HT1080 (cell line): ENCODE results near the gene NFKBIE. TPM values are rescaled to one million over a fixed set of nuclear protein-coding genes. Genes with fewer than 3 reads are reported as not detected.
A peak's percentile ranks its signal among the peaks of the same experiment; 100 is the strongest.

Source experiments
- DNase-seq: peaks from one replicate; pipeline ENCODE4 v3.0.0-alpha.2; 2015; ENCODE audit warnings: low read depth
- total RNA-seq: library from RNA; depleted of rRNA; stranded (reverse); fragments of >200 nt; shearing (Covaris generic); gene quantifications from 2 replicates; pipeline ENCODE4 v1.2.3, GENCODE V29; 2014

Gene NFKBIE
- total RNA-seq, 1 experiment from 2014 or later: 11.4 TPM

GRCh38 chr6:44228031-44228430, 37.3 kb downstream of the NFKBIE start:
- no peak for DNase-seq

GRCh38 chr6:44227148-44227793, 38.1 kb downstream of the NFKBIE start:
- no peak for DNase-seq

- no peak for DNase-seq
These were observed 38.8 kb downstream of the NFKBIE start for GRCh38 chr6:44226368-44227147.

- no peak for DNase-seq
These were observed 39.6 kb downstream of the NFKBIE start for GRCh38 chr6:44225579-44226325.

- no peak for DNase-seq
These were observed 40.4 kb downstream of the NFKBIE start for GRCh38 chr6:44224965-44225305.

DNA sequence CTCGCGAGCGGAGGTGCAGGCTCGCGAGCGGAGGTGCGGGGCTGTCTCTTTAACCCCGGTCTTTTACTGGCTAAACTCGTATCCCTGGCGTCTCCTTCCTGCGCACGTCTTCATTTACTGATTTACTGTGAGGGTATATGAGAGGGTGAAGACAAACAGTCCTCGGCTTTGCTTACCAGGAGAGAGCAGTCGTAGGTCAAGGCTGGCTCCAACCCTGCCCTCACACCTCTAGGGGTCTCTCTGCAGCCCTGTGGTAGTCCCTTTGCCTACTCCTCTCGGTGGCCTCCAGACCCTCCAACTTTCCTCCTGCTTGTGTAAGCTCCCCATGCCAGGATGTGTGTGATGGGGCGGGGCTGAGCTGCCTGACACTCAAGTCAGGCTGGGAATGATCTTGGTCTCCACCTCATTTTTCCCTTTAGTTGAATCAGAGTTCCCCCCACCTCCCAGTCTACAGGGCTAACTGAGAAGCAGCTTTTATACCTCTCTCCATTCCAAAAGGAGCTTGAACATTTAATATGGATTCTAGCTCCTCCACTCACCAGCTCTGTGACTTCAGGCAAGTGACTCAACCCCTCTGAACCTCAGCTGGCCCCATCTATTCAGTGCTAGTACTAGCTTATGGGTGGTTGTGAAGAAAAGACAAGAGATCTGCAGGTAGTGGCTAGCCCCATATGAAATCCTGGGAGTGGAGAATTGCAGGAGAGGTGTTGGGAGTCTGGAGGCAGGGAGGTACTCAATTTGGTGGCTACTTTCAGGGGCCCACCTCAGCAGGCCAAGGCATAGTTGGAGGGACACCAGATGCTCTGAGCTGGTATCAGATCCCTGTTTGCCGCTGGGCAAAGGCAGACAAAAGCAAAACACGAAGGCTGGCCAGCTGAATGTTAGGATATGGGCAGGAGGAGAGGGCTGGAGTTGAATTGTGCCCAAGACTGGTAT, 41.1 kb downstream of the NFKBIE start:
- peak; percentile 63 for DNase-seq

DNA sequence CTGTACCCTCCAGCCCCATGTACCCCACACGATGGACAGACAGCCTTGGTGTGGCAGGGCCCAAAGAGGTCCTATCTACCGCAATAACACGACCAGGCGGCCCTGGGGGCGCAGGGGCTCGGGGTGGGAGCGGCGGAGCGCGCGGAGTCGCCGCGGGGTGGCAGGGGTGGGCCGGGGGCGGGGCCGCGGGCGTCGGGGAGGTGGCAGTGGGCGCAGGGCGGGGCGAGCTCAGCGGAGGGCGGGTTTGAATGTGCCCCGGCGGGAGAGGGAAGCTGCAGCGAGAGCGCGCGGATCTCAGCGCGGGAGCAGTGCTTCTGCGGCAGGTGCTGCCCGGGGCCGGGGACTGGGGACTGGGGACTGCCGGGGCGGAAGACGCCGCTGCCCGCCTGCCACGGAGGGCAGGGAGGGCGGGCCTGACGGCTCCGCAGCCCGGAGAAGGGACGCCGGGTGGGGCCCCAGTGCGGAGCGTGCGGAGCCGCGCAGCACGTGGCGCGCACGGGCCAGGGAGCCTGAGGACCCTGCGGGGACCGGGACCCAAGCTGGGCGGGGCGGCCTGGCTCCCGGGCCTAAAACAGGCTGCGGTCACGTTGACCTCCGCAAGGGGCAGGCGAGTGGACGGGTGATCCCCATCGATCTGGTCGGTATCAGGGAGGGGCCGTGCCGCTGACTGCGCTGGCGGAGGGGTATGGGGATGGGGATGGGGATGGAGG, 41.9 kb downstream of the NFKBIE start, which contains the start of gene SLC29A1:
SLC29A1 (plus strand) TSS at position 277 of the 710 bp plus-strand sequence. CDS start 3,719 bp downstream, outside the sequence.
- peak; percentile 54 for DNase-seq

GRCh38 chr6:44222486-44223318, 42.6 kb downstream of the NFKBIE start:
- peak; percentile 27 for DNase-seq

DNA sequence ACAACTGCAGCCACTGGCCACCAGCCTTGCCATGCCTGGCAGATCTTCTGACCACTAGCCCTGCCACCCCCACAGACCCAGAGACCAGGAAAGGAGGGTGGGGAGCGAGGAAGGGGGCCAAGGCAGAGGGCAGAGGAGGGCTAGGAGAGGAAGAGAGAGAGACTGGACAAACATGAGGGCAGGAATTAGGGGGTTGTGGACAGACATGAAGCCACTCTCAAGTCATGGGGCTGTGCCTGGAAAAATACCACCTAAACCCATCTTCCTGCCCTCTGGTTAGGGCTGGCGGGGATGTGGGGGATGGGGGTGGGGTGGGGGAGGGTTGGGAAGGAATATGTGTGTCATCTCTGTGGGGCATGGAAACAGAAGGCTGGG, 43.4 kb downstream of the NFKBIE start:
- DNase-seq: no peak

DNA sequence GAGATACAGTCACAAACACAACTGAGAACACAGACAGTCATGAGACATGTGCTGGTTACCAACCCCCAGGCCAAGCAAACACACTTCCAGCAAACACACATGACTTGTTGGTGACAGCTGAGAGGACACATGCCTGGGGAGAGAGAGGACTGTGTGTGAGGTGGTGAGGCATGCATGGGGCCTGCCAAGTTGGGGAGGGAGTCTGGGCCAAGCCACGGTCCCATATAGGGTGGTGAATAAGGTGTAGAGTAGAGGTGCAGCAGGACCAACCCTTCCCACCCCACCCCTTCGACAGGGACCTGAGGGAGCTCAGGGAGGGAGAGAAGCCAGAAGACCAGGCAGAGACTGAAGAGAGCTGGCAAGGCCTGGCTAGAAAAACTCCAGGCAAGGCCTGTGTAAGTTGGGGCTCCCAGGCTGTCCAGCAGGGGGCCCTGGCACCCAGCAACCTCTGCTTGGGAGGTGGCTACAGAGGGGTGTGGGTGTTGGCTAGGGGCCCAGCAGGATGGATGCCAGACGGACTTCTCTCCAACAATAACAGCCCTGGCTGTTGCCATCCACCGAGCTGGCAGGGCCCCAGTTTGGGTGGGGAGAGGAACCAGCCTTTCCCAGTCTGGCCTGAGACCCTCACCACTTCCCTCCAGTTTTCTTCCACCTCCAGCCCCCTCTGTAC, 43.9 kb downstream of the NFKBIE start:
- DNase-seq: peak; percentile 93

DNA sequence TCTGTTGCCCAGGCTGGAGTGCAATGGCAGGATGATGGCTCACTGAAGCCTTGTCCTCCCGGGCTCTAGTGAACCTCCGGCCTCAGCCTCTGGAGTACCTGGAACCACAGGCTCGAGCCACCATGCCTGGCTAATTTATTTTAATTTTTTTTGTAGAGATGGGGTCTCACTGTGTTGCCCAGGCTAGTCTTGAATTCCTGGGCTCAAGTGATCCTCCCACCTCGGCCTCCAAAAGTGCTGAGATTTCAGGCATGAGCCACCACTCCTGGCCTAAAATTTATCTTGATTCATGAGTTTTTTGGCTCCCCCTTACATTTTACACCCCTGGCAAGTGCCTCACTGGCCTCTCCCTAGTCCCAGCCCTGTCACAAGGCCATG, 44.4 kb downstream of the NFKBIE start:
- DNase-seq: no peak

DNA sequence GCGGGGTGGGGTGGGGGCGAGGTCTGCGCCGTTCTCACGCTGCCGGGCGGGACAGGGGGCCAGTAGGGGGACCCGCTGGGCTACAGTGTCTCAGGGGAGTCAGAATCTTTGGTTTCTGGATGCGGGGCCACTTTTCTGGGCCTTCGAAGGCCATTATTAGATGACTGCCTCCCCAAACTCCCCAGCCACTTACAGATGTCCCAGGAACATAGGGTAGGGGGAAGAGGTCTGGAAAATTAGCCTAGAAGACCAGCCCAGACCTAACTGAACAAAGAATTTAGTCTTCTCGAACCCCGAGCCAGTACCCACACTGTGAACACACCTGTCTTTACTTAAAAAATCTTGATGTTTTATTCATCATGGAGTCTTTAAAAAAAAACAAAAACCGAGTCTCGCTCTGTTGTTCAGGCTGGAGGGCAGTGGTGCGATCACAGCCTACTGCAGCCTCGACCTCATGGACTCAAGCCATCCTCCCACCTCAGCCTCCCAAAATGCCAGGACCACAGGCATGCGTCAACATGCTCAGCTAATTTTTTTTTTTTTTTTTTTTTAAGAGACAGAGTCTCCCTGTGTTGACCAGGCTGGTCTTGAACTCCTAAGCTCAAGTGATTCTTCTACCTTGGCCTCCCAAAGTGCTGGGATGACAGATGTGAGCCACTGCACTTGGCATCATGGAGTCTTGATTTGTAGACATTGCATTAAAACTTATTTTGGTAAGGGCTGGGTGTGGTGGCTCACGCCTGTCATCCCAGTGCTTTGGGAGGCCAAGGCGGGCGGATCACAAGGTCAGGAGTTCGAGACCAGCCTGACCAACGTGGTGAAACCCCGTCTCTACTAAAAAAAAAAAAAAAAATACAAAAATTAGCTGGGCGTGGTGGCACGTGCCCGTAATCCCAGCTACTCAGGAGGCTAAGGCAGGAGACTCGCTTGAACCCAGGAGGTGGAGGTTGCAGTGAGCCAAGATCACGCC, 45.3 kb downstream of the NFKBIE start:
- no peak for DNase-seq

DNA sequence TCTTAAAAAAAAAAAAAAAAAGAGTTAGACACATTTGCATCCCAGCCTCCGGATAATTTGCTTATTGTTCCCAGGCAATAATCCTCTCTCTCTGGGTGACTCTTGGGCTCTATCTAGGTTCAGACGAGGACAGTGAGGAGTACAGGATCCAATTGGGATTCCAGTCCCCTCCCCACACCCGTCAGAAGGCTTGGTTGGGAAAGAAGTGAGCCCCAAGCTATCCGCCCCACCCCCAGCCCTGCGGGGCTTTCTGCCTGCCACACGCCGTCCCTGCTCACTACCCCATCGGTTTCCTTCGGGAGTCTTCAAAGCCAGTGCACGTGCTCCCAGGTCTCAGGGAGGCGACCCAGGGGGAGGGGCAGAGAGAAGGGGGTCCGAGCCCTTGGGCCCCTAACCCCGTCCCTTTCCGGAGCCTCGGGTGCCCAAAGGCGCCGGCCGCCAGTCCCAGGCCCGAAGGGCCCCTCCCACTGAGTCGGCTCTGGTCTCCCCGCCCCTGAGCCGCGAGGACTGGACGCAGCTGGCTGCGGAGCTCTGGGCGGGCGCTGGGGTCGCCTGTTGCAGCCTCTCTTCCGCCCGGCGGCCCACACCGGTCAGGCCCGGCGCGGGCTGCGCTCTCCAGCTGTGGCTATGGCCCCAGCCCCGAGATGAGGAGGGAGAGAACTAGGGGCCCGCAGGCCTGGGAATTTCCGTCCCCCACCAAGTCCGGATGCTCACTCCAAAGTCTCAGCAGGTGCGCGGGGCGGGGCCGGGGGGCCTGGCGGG, 46.1 kb downstream of the NFKBIE start:
- no peak for DNase-seq

GRCh38 chr6:44217332-44218143, 47.8 kb downstream of the NFKBIE start:
- peak; percentile 13 for DNase-seq

- DNase-seq: no peak
These were observed 48.5 kb downstream of the NFKBIE start, which contains the start of gene MYMX for GRCh38 chr6:44216677-44217331. TSS of gene MYMX (plus strand) at chr6:44216926. CDS start at chr6:44217472, 546 bp downstream.
